Muscle layer of colon (tissue), 2 donors: ENCODE measurements around the gene RDM1.

Experiments used
- H3K27ac ChIP-seq: one replicate; pipeline ENCODE4 v1.7.0; 2013; ENCODE audit warnings: low read depth, mild to moderate bottlenecking, low read length, moderate library complexity
- H3K27me3 ChIP-seq, 2 donors: one replicate each; pipeline ENCODE4 v1.7.0; 2013; ENCODE audit warnings: low read length in 2 of 2, mild to moderate bottlenecking in 2 of 2; ENCODE audit not compliant: insufficient read depth in 2 of 2, control insufficient read depth in 1 of 2
- H3K36me3 ChIP-seq: one replicate; pipeline ENCODE4 v1.7.0; 2013; ENCODE audit warnings: mild to moderate bottlenecking, low read length; ENCODE audit not compliant: insufficient read depth
- H3K4me1 ChIP-seq: one replicate; pipeline ENCODE4 v1.7.0; 2013; ENCODE audit warnings: mild to moderate bottlenecking, low read length; ENCODE audit not compliant: insufficient read depth
- H3K4me3 ChIP-seq, 2 donors: one replicate each; pipeline ENCODE4 v1.7.0; 2013; ENCODE audit warnings: low read length in 2 of 2, low read depth in 1 of 2, mild to moderate bottlenecking in 1 of 2, moderate library complexity in 1 of 2
- H3K9ac ChIP-seq: one replicate; pipeline ENCODE4 v1.7.0; 2013; ENCODE audit warnings: low read length
- H3K9me3 ChIP-seq: one replicate; pipeline ENCODE4 v1.7.0; 2013; ENCODE audit warnings: mild to moderate bottlenecking, low read length
- donor health status: abdominal sarcoma.
- donor health status: Adenocarcinoma of cecum.

RDM1 gene

GRCh38 chr17:35895636-35896587, 34.7 kb downstream of the RDM1 start:
- Histone ChIP-seq H3K4me3 (no peak overlapping the region), H3K4me1 (no peaks in the 10 kb centered on the region), H3K9me3 (no peaks in the 10 kb centered on the region), H3K27ac (no peak overlapping the region), H3K9ac (no peak overlapping the region), H3K36me3 (no peaks in the 10 kb centered on the region), H3K27me3 (no peaks in the 10 kb centered on the region)

DNA sequence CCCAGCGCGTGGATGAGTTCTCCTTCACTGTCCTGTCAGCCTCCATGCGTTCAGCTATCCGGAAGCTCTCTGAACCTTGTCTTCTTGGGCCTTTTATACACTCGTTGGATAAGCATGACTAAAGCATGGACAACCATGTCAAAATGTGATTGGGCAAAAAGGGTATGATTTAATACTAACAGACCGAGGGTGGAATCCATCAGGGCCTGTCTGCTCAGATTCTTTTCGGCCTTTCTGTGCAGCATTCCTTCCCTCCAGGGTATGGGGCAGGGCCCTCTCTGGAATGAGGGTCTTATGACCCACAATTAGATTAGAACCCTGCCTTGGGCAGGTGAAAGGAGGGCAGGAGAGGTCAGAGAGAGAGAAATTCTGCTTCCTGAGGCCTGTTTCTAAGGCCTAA, 36.4 kb downstream of the RDM1 start:
- Histone ChIP-seq H3K27me3 (no peaks in the 10 kb centered on the region), H3K9me3 (no peaks in the 10 kb centered on the region), H3K36me3 (no peaks in the 10 kb centered on the region), H3K9ac (no peak overlapping the region), H3K27ac (no peak overlapping the region), H3K4me1 (peaks cover 4% of the 10 kb centered on the region), H3K4me3 (no peak overlapping the region)

GRCh38 chr17:35893751-35894150, 36.8 kb downstream of the RDM1 start:
- Histone ChIP-seq H3K9ac (no peak overlapping the region), H3K4me1 (peaks cover 4% of the 10 kb centered on the region), H3K4me3 (no peak overlapping the region), H3K36me3 (no peaks in the 10 kb centered on the region), H3K27me3 (no peaks in the 10 kb centered on the region), H3K27ac (no peak overlapping the region), H3K9me3 (no peaks in the 10 kb centered on the region)

DNA sequence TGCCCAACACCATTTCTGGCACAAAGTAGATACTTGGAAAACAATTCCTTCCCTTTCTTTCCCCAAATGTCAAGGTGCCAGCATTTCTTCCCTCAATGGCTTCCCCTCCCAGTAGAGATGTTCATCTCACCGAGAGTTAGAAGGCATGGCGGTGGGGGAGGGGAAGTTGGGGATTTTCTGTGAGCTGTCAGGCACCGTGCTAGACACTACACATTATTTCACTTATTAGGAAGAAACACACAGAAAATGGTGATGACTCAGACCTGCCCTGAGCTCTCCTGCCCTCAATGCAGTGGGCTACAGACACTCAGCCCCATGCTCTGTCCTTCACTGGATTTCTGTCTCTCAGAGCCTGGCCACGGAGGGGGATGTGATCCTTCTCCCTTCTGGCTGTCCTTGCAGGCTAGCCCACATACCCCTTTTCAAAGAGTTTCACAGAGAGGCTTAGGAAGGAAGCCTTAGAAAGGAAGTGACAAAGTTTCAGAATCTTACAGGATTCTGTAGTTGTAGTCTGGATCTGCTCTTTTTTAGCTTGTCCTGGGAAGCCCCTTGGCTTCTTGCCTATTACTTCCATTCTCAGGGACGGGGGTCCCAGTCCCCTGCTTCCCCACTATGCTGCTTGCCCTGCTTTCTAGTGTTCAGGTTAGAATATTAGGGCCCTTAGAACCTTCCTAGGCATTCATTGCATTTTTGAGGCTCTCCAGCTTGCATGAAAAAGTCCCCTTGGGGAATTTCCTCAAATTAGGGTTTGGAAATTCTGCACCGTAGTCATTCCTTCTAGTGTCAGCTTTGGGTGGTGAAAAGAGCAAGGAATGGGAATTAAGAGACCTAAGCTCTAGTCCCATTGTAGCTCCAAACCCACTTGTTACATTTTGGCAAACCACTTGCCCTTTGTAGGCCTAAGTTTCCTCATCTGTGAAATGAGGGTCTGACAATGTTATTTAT, 38.2 kb downstream of the RDM1 start:
- Histone ChIP-seq H3K27ac (no peak overlapping the region), H3K36me3 (no peaks in the 10 kb centered on the region), H3K4me1 (peaks cover 4% of the 10 kb centered on the region), H3K27me3 (no peaks in the 10 kb centered on the region), H3K9ac (no peak overlapping the region), H3K9me3 (no peaks in the 10 kb centered on the region), H3K4me3 (no peak overlapping the region)

GRCh38 chr17:35891269-35891668, 39.3 kb downstream of the RDM1 start:
- H3K27ac ChIP-seq, result no peak overlapping the region
- H3K9ac ChIP-seq, result no peak overlapping the region
- no peaks in the 10 kb centered on the region for H3K27me3 ChIP-seq
- no peaks in the 10 kb centered on the region for H3K9me3 ChIP-seq
- H3K36me3 ChIP-seq, result no peaks in the 10 kb centered on the region
- H3K4me1 ChIP-seq, result peaks cover 4% of the 10 kb centered on the region
- no peak overlapping the region for H3K4me3 ChIP-seq

GRCh38 chr17:35890774-35891155, 39.8 kb downstream of the RDM1 start:
- Histone ChIP-seq H3K4me1 (peaks cover 4% of the 10 kb centered on the region), H3K9ac (no peak overlapping the region), H3K27me3 (no peaks in the 10 kb centered on the region), H3K27ac (no peak overlapping the region), H3K4me3 (no peak overlapping the region), H3K9me3 (no peaks in the 10 kb centered on the region), H3K36me3 (no peaks in the 10 kb centered on the region)

GRCh38 chr17:35889818-35890773, 40.5 kb downstream of the RDM1 start:
- H3K9ac ChIP-seq, result no peak overlapping the region
- no peaks in the 10 kb centered on the region for H3K9me3 ChIP-seq
- no peaks in the 10 kb centered on the region for H3K36me3 ChIP-seq
- no peak overlapping the region for H3K27ac ChIP-seq
- peaks cover 4% of the 10 kb centered on the region for H3K4me1 ChIP-seq
- H3K27me3 ChIP-seq, result no peaks in the 10 kb centered on the region
- no peak overlapping the region for H3K4me3 ChIP-seq

GRCh38 chr17:35889241-35889640, 41.3 kb downstream of the RDM1 start:
- Histone ChIP-seq H3K9me3 (no peaks in the 10 kb centered on the region), H3K9ac (no peak overlapping the region), H3K4me1 (peaks cover 4% of the 10 kb centered on the region), H3K36me3 (no peaks in the 10 kb centered on the region), H3K27me3 (no peaks in the 10 kb centered on the region), H3K27ac (no peak overlapping the region), H3K4me3 (no peak overlapping the region)

DNA sequence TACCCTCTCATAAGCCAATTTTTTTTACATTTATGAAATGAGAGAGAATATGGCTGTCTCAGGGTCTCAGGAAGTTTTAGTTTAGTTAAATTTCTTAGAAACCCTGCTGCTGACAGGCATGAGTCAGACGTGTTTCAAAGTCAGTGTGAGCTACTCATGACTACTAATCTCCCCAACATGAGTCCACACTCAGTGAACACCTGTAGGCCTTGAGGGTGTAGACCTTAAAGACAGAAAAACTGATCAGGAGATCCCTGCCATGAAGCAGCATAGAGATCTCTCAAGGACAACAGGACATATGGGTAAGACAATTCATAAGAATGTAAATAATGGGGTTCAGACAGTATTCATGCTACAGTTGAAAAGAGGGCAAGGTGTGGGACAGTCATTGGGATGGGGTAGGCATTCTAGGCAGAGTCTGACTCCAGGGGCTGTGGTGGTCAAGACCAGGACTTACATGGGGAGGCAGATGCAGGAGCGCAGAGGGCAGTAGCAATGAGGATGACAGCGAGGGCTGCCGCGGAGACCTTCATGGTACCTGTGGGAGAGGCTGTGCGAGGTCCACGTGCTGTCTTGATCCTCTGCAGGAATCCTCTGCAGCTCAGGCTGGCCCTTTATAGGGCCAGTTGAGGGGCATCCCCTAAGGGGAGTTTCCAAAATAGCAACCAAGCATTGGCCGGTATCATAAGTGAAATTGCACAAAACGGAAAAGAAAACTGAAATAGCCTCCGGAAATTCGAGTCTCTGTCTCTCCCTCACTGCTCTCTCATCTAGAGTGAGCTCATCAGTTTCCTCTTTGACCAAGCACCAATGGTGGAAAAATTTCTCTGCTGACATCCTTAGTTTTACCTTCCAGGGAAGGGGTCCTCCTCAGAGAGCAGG, 50.6 kb downstream of the RDM1 start, which contains the start of gene CCL5:
Gene CCL5, minus strand, starts transcription at position 588 of the 882 bp plus-strand sequence.
- no peaks in the 10 kb centered on the region for H3K9me3 ChIP-seq
- no peaks in the 10 kb centered on the region for H3K27me3 ChIP-seq
- no peak within 1 kb of the TSS for H3K4me3 ChIP-seq
- H3K27ac ChIP-seq, result no peak within 1 kb of the TSS
- no peak within 1 kb of the TSS for H3K9ac ChIP-seq
- no peaks in the 10 kb centered on the region for H3K4me1 ChIP-seq
- H3K36me3 ChIP-seq, result no peaks in the 10 kb centered on the region

GRCh38 chr17:35878361-35878760, 52.2 kb downstream of the RDM1 start:
- H3K9ac ChIP-seq, result no peak overlapping the region
- no peaks in the 10 kb centered on the region for H3K4me1 ChIP-seq
- no peaks in the 10 kb centered on the region for H3K36me3 ChIP-seq
- H3K27ac ChIP-seq, result no peak overlapping the region
- no peak overlapping the region for H3K4me3 ChIP-seq
- no peaks in the 10 kb centered on the region for H3K27me3 ChIP-seq
- no peaks in the 10 kb centered on the region for H3K9me3 ChIP-seq
